ENCODE results near the gene COL23A1.

COL23A1 gene

GRCh38 chr5:178454821-178455479, 135.2 kb downstream of the COL23A1 start:
- DNase-seq: no peak

- no peak for DNase-seq
Measured at GRCh38 chr5:178454303-178454702, 135.9 kb downstream of the COL23A1 start.

- DNase-seq: no peak
Measured at GRCh38 chr5:178453224-178453623, 137.0 kb downstream of the COL23A1 start.

- DNase-seq: no peak
Measured at GRCh38 chr5:178450121-178451028, 139.8 kb downstream of the COL23A1 start.

- DNase-seq: no peak
Measured at GRCh38 chr5:178449163-178450070, 140.8 kb downstream of the COL23A1 start.

GRCh38 chr5:178445534-178445933, 144.7 kb downstream of the COL23A1 start:
- no peak for DNase-seq

- DNase-seq: no peak
Measured at GRCh38 chr5:178442405-178443257, 147.6 kb downstream of the COL23A1 start.

- DNase-seq: no peak
Measured at GRCh38 chr5:178441486-178442270, 148.5 kb downstream of the COL23A1 start.

GRCh38 chr5:178440181-178440580, 150.0 kb downstream of the COL23A1 start:
- DNase-seq: no peak

GRCh38 chr5:178439493-178440180, 150.6 kb downstream of the COL23A1 start:
- no peak for DNase-seq

GRCh38 chr5:178438796-178439195, 151.4 kb downstream of the COL23A1 start:
- no peak for DNase-seq

- DNase-seq: no peak
Measured at GRCh38 chr5:178437386-178438075, 152.7 kb downstream of the COL23A1 start.

- no peak for DNase-seq
Measured at GRCh38 chr5:178436326-178436940, 153.8 kb downstream of the COL23A1 start.

- DNase-seq: no peak
Measured at GRCh38 chr5:178435321-178436238, 154.6 kb downstream of the COL23A1 start.

GRCh38 chr5:178434851-178435250, 155.3 kb downstream of the COL23A1 start:
- peak in 1 of 2 experiments; percentile 11 for DNase-seq

GRCh38 chr5:178434016-178434761, 156.0 kb downstream of the COL23A1 start:
- no peak for DNase-seq

GRCh38 chr5:178433273-178433775, 156.9 kb downstream of the COL23A1 start:
- no peak for DNase-seq
